Lower leg skin (tissue), 4 donors: ENCODE results near the gene TEX261. TPM values are rescaled to one million over a fixed set of nuclear protein-coding genes. Genes with fewer than 3 reads are reported as not detected.
"Not testable (repeated sequence)": the region's sequence is repeated elsewhere in the genome, so short reads cannot be mapped to it uniquely, and the experiment has no call there.

Source experiments
- DNase-seq, 2 donors: peaks; one replicate each; pipeline ENCODE4 v3.0.0-alpha.2; 2019; ENCODE audit warnings: low spot score in 2 of 2
- H3K4me3 ChIP-seq: fragments of 200-600 bp; sonication (generic); 2 replicates; pipeline ENCODE4 v1.5.1; 2017; ENCODE audit warnings: mild to moderate bottlenecking, low read depth; ENCODE audit not compliant: poor library complexity, severe bottlenecking
- POLR2A ChIP-seq, 2 donors: fragments of 450-650 bp; IDR thresholded peaks; one replicate each; pipeline ENCODE4 v1.6.1; 2016 to 2017; ENCODE audit warnings: antibody characterized with exemption in 2 of 2, mild to moderate bottlenecking in 1 of 2, moderate library complexity in 1 of 2
- WGBS, 2 donors: methylation state at CpG; one replicate each; pipeline ENCODE4 v1.1.5; 2018; 5-methylcytosine and 5-hydroxymethylcytosine counted together
- intact Hi-C: fragments of 100-400 bp; cut with DNase I; formaldehyde crosslinking; loops from one replicate; pipeline ENCODE4 v1.15.0; 2023; ENCODE audit warnings: low total_unique reads
- total RNA-seq, 4 donors: library from RNA; depleted of rRNA; stranded (reverse); fragments of >200 nt; gene quantifications; one replicate each; pipeline ENCODE4 v1.1.0, GENCODE V29; 2016
- TF ChIP-seq, protein P1 (sequence below), 3 donors: fragments of 450-650 bp; IDR thresholded peaks; one replicate each; pipeline ENCODE4 v1.5.1; 2016; ENCODE audit warnings: antibody characterized with exemption in 3 of 3, mild to moderate bottlenecking in 3 of 3, moderate library complexity in 2 of 3

TEX261 gene
- total RNA-seq, 4 donors from 2014 or later: 12.5 to 24.9 (median 20.7) TPM

DNA sequence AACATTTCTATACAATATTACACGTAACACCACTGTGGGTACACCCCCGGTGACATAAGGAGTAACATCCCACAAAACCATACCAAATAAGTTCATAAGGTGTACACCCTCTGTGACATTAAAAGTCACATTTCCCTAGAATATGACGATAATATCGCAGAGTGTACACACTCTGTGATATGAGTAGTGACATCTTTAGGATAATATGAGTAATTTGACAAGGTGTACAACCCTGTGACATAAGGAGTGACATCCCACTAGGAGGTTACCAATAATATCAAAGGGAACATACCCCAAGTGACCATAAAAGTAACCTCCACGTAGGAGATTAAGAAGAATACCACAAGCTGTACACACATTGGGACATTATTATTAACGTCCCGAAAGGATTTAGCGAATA lies 24.0 kb upstream of the TEX261 start:
- no peak for DNase-seq
- intact Hi-C loops: no loop called here
- no peak overlapping the region for H3K4me3 ChIP-seq
- TF ChIP-seq POLR2A (IDR thresholded peaks at IDR 0.05): no peak
- TF ChIP-seq, protein P1, sequence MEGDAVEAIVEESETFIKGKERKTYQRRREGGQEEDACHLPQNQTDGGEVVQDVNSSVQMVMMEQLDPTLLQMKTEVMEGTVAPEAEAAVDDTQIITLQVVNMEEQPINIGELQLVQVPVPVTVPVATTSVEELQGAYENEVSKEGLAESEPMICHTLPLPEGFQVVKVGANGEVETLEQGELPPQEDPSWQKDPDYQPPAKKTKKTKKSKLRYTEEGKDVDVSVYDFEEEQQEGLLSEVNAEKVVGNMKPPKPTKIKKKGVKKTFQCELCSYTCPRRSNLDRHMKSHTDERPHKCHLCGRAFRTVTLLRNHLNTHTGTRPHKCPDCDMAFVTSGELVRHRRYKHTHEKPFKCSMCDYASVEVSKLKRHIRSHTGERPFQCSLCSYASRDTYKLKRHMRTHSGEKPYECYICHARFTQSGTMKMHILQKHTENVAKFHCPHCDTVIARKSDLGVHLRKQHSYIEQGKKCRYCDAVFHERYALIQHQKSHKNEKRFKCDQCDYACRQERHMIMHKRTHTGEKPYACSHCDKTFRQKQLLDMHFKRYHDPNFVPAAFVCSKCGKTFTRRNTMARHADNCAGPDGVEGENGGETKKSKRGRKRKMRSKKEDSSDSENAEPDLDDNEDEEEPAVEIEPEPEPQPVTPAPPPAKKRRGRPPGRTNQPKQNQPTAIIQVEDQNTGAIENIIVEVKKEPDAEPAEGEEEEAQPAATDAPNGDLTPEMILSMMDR (IDR thresholded peaks at IDR 0.05): no peak
- WGBS, 2 donors: 88 to 89% methylated on average over 8 of the region's 8 CpGs

GRCh38 chr2:71011786-71012185 lies 17.1 kb upstream of the TEX261 start:
- WGBS, 2 donors: 23 to 40% methylated on average over 6 of the region's 6 CpGs
- intact Hi-C loops, H3K4me3 ChIP-seq: not testable (repeated sequence)
- DNase-seq: peak in 1 of 2 donors; percentile 66

- TF ChIP-seq, protein P1 (IDR thresholded peaks at IDR 0.05): no peak
- no peak for TF ChIP-seq POLR2A (IDR thresholded peaks at IDR 0.05)
- intact Hi-C loops: no loop called here
- no peak overlapping the region for H3K4me3 ChIP-seq
- WGBS, 2 donors: 86 to 87% methylated on average over 13 of the region's 13 CpGs
- DNase-seq: peak in 1 of 2 donors; percentile 60
Measured at GRCh38 chr2:71008342-71008741, 13.7 kb upstream of the TEX261 start.

GRCh38 chr2:71006955-71007799 lies 12.5 kb upstream of the TEX261 start:
- DNase-seq: peak in 1 of 2 donors; percentile 58
- TF ChIP-seq POLR2A (IDR thresholded peaks at IDR 0.05): no peak
- TF ChIP-seq, protein P1 (IDR thresholded peaks at IDR 0.05): no peak
- H3K4me3 ChIP-seq: no peak overlapping the region
- WGBS, 2 donors: 82 to 86% methylated on average over 2 to 5 of the region's 5 CpGs
- intact Hi-C loops: no loop called here

- no peak for TF ChIP-seq POLR2A (IDR thresholded peaks at IDR 0.05)
- TF ChIP-seq, protein P1 (IDR thresholded peaks at IDR 0.05): no peak
- peak in 1 of 2 donors; percentile 37 for DNase-seq
- WGBS, 2 donors: 53 to 56% methylated on average over 2 of the region's 2 CpGs
- intact Hi-C loops: no loop called here
- no peak overlapping the region for H3K4me3 ChIP-seq
Measured at GRCh38 chr2:71006323-71006722, 11.7 kb upstream of the TEX261 start.

GRCh38 chr2:71005271-71006202 lies 10.9 kb upstream of the TEX261 start:
- H3K4me3 ChIP-seq: no peak overlapping the region
- DNase-seq: peak in 1 of 2 donors; percentile 71
- TF ChIP-seq, protein P1 (IDR thresholded peaks at IDR 0.05): no peak
- no peak for TF ChIP-seq POLR2A (IDR thresholded peaks at IDR 0.05)
- WGBS, 2 donors: 82 to 85% methylated on average over 10 of the region's 10 CpGs
- intact Hi-C loops: no loop called here
